ENCODE measurements around the gene GNG12. TPM values are rescaled to one million over a fixed set of nuclear protein-coding genes. Genes with fewer than 3 reads are reported as not detected.

Gene GNG12
- total and polyA plus RNA-seq, 4 experiments from 2014 or later: not detected

- DNase-seq: no peak
- H3K4me1 Mint-ChIP-seq: no peaks in the 10 kb centered on the region
- Histone ChIP-seq H3K4me3 (ENCODE audit: low read length in 2 of 2) (no peak overlapping the region), H3K36me3 (ENCODE audit: insufficient read depth, low read length) (no peaks in the 10 kb centered on the region), H3K9me3 (ENCODE audit: control insufficient read depth in 1 of 2, low read length in 2 of 2) (no peaks in the 10 kb centered on the region), H3K27ac (ENCODE audit: low read depth, low read length) (no peak overlapping the region), H3K4me1 (ENCODE audit: insufficient read depth, low read length) (no peaks in the 10 kb centered on the region), H3K27me3 (ENCODE audit: insufficient read depth, low read length) (no peaks in the 10 kb centered on the region)
- no peaks in the 10 kb centered on the region for H3K9me3 Mint-ChIP-seq
- no peak overlapping the region for H3K27ac Mint-ChIP-seq
- CTCF ChIA-PET (ENCODE audit: partially characterized antibody): no interaction called here
- H3K36me3 Mint-ChIP-seq: no peaks in the 10 kb centered on the region
- H3K4me3 Mint-ChIP-seq: no peak overlapping the region
- POLR2A ChIA-PET (ENCODE audit: partially characterized antibody): no interaction called here
- peaks cover 9 to 10% of the 10 kb centered on the region in 2 donors for H3K27me3 Mint-ChIP-seq
- intact Hi-C loops (cut with micrococcal nuclease): no loop called here
Measured at GRCh38 chr1:67814121-67814772, 19.0 kb downstream of the GNG12 start.

- no peaks in the 10 kb centered on the region for H3K4me1 Mint-ChIP-seq
- intact Hi-C loops (cut with micrococcal nuclease): no loop called here
- Histone ChIP-seq H3K9me3 (ENCODE audit: control insufficient read depth in 1 of 2, low read length in 2 of 2) (no peaks in the 10 kb centered on the region), H3K36me3 (ENCODE audit: insufficient read depth, low read length) (no peaks in the 10 kb centered on the region), H3K4me3 (ENCODE audit: low read length in 2 of 2) (no peak overlapping the region), H3K27ac (ENCODE audit: low read depth, low read length) (no peak overlapping the region), H3K4me1 (ENCODE audit: insufficient read depth, low read length) (no peaks in the 10 kb centered on the region), H3K27me3 (ENCODE audit: insufficient read depth, low read length) (no peaks in the 10 kb centered on the region)
- no peak overlapping the region for H3K4me3 Mint-ChIP-seq
- H3K36me3 Mint-ChIP-seq: no peaks in the 10 kb centered on the region
- ChIA-PET CTCF (ENCODE audit: partially characterized antibody) (interaction anchor here (1.0 kb wide), 1 partner anchor 8 kb away, joined by 3 read pairs; no protein-coding TSS in a partner anchor), POLR2A (ENCODE audit: partially characterized antibody) (no interaction called here)
- no peaks in the 10 kb centered on the region for H3K9me3 Mint-ChIP-seq
- H3K27me3 Mint-ChIP-seq: peaks cover 2 to 4% of the 10 kb centered on the region in 2 donors
- no peak overlapping the region for H3K27ac Mint-ChIP-seq
- DNase-seq: no peak
Measured at GRCh38 chr1:67812226-67812625, 21.0 kb downstream of the GNG12 start.

GRCh38 chr1:67811781-67812180 lies 21.5 kb downstream of the GNG12 start:
- Histone ChIP-seq H3K27ac (ENCODE audit: low read depth, low read length) (no peak overlapping the region), H3K36me3 (ENCODE audit: insufficient read depth, low read length) (no peaks in the 10 kb centered on the region), H3K9me3 (ENCODE audit: control insufficient read depth in 1 of 2, low read length in 2 of 2) (no peaks in the 10 kb centered on the region), H3K4me1 (ENCODE audit: insufficient read depth, low read length) (no peaks in the 10 kb centered on the region), H3K27me3 (ENCODE audit: insufficient read depth, low read length) (no peaks in the 10 kb centered on the region), H3K4me3 (ENCODE audit: low read length in 2 of 2) (no peak overlapping the region)
- no peaks in the 10 kb centered on the region for H3K4me1 Mint-ChIP-seq
- no peak overlapping the region for H3K4me3 Mint-ChIP-seq
- H3K27me3 Mint-ChIP-seq: peaks cover 2% of the 10 kb centered on the region in 2 donors
- no peak overlapping the region for H3K27ac Mint-ChIP-seq
- ChIA-PET CTCF (ENCODE audit: partially characterized antibody) (interaction anchor here (1.0 kb wide), 1 partner anchor 8 kb away, joined by 3 read pairs; no protein-coding TSS in a partner anchor), POLR2A (ENCODE audit: partially characterized antibody) (no interaction called here)
- H3K36me3 Mint-ChIP-seq: no peaks in the 10 kb centered on the region
- DNase-seq: no peak
- intact Hi-C loops (cut with micrococcal nuclease): no loop called here
- no peaks in the 10 kb centered on the region for H3K9me3 Mint-ChIP-seq

GRCh38 chr1:67809887-67810286 lies 23.4 kb downstream of the GNG12 start:
- DNase-seq: no peak
- Histone ChIP-seq H3K27ac (ENCODE audit: low read depth, low read length) (no peak overlapping the region), H3K4me3 (ENCODE audit: low read length in 2 of 2) (no peak overlapping the region), H3K27me3 (ENCODE audit: insufficient read depth, low read length) (no peaks in the 10 kb centered on the region), H3K36me3 (ENCODE audit: insufficient read depth, low read length) (no peaks in the 10 kb centered on the region), H3K4me1 (ENCODE audit: insufficient read depth, low read length) (no peaks in the 10 kb centered on the region), H3K9me3 (ENCODE audit: control insufficient read depth in 1 of 2, low read length in 2 of 2) (no peaks in the 10 kb centered on the region)
- Mint-ChIP-seq H3K27me3 (peaks cover 3 to 5% of the 10 kb centered on the region in 2 donors), H3K9me3 (peaks cover 0 to 3% (median 0%) of the 10 kb centered on the region in 8 donors), H3K27ac (no peak overlapping the region), H3K36me3 (no peaks in the 10 kb centered on the region), H3K4me1 (no peaks in the 10 kb centered on the region), H3K4me3 (no peak overlapping the region)
- CTCF ChIA-PET (ENCODE audit: partially characterized antibody): no interaction called here
- intact Hi-C loops (cut with micrococcal nuclease): no loop called here
- POLR2A ChIA-PET (ENCODE audit: partially characterized antibody): no interaction called here

- Histone ChIP-seq H3K4me1 (ENCODE audit: insufficient read depth, low read length) (no peaks in the 10 kb centered on the region), H3K36me3 (ENCODE audit: insufficient read depth, low read length) (no peaks in the 10 kb centered on the region), H3K27ac (ENCODE audit: low read depth, low read length) (no peak overlapping the region), H3K4me3 (ENCODE audit: low read length in 2 of 2) (no peak overlapping the region), H3K27me3 (ENCODE audit: insufficient read depth, low read length) (no peaks in the 10 kb centered on the region), H3K9me3 (ENCODE audit: control insufficient read depth in 1 of 2, low read length in 2 of 2) (no peaks in the 10 kb centered on the region)
- H3K9me3 Mint-ChIP-seq: peaks cover 0 to 3% (median 0%) of the 10 kb centered on the region in 8 donors
- ChIA-PET POLR2A (ENCODE audit: partially characterized antibody) (no interaction called here), CTCF (ENCODE audit: partially characterized antibody) (interaction anchor here (1.5 kb wide), 1 partner anchor 42 kb away, joined by 3 read pairs; no protein-coding TSS in a partner anchor)
- no peaks in the 10 kb centered on the region for H3K4me1 Mint-ChIP-seq
- no peak for DNase-seq
- intact Hi-C loops (cut with micrococcal nuclease): no loop called here
- H3K27me3 Mint-ChIP-seq: peaks cover 18 to 20% of the 10 kb centered on the region in 2 donors
- H3K36me3 Mint-ChIP-seq: no peaks in the 10 kb centered on the region
- H3K4me3 Mint-ChIP-seq: no peak overlapping the region
- no peak overlapping the region for H3K27ac Mint-ChIP-seq
Measured at GRCh38 chr1:67807282-67807681, 26.0 kb downstream of the GNG12 start.

- Histone ChIP-seq H3K27me3 (ENCODE audit: insufficient read depth, low read length) (no peaks in the 10 kb centered on the region), H3K4me3 (ENCODE audit: low read length in 2 of 2) (no peak overlapping the region), H3K9me3 (ENCODE audit: control insufficient read depth in 1 of 2, low read length in 2 of 2) (no peaks in the 10 kb centered on the region), H3K4me1 (ENCODE audit: insufficient read depth, low read length) (no peaks in the 10 kb centered on the region), H3K36me3 (ENCODE audit: insufficient read depth, low read length) (no peaks in the 10 kb centered on the region), H3K27ac (ENCODE audit: low read depth, low read length) (no peak overlapping the region)
- POLR2A ChIA-PET (ENCODE audit: partially characterized antibody): no interaction called here
- CTCF ChIA-PET (ENCODE audit: partially characterized antibody): interaction anchor here (1.1 kb wide), 1 partner anchor 9 kb away, joined by 3 read pairs; no protein-coding TSS in a partner anchor
- Mint-ChIP-seq H3K27me3 (peaks cover 27 to 28% of the 10 kb centered on the region in 2 donors), H3K4me3 (no peak overlapping the region), H3K27ac (no peak overlapping the region), H3K36me3 (no peaks in the 10 kb centered on the region), H3K9me3 (peaks cover 0 to 3% (median 0%) of the 10 kb centered on the region in 8 donors), H3K4me1 (no peaks in the 10 kb centered on the region)
- no peak for DNase-seq
- intact Hi-C loops (cut with micrococcal nuclease): no loop called here
Measured at GRCh38 chr1:67804710-67805109, 28.6 kb downstream of the GNG12 start.

- H3K4me3 Mint-ChIP-seq: no peak overlapping the region
Measured at GRCh38 chr1:67803380-67804279, 29.6 kb downstream of the GNG12 start.

More at GRCh38 chr1:67803380-67804279, 29.6 kb downstream of the GNG12 start:
- H3K36me3 ChIP-seq (ENCODE audit: insufficient read depth, low read length): no peaks in the 10 kb centered on the region
- no peaks in the 10 kb centered on the region for H3K4me1 Mint-ChIP-seq
- no peak overlapping the region for H3K4me3 ChIP-seq (ENCODE audit: low read length in 2 of 2)
- H3K9me3 ChIP-seq (ENCODE audit: control insufficient read depth in 1 of 2, low read length in 2 of 2): no peaks in the 10 kb centered on the region
- CTCF ChIA-PET (ENCODE audit: partially characterized antibody): interaction anchor here (0.7 kb wide), 1 partner anchor 15 kb away, joined by 3 read pairs; no protein-coding TSS in a partner anchor
- peaks cover 0 to 3% (median 0%) of the 10 kb centered on the region in 8 donors for H3K9me3 Mint-ChIP-seq
- no peak overlapping the region for H3K27ac ChIP-seq (ENCODE audit: low read depth, low read length)
- H3K27ac Mint-ChIP-seq: no peak overlapping the region
- H3K36me3 Mint-ChIP-seq: no peaks in the 10 kb centered on the region
- peaks cover 28 to 30% of the 10 kb centered on the region in 2 donors for H3K27me3 Mint-ChIP-seq
- H3K27me3 ChIP-seq (ENCODE audit: insufficient read depth, low read length): no peaks in the 10 kb centered on the region
- intact Hi-C loops (cut with micrococcal nuclease): no loop called here
- no peaks in the 10 kb centered on the region for H3K4me1 ChIP-seq (ENCODE audit: insufficient read depth, low read length)
- no peak for DNase-seq
- POLR2A ChIA-PET (ENCODE audit: partially characterized antibody): no interaction called here

Measured in CD4-positive, alpha-beta memory T cell (primary cell).